HFFc6 (cell line): ENCODE data around the gene FAM241A. TPM values are rescaled to one million over a fixed set of nuclear protein-coding genes. Genes with fewer than 3 reads are reported as not detected.
"Not testable (repeated sequence)": the region's sequence is repeated elsewhere in the genome, so short reads cannot be mapped to it uniquely, and the experiment has no call there.

ENCODE experiments used
- DNase-seq: peaks from one replicate; pipeline ENCODE4 v3.0.0-alpha.2; 2018
- H3K27ac Mint-ChIP-seq: 2 replicates; pipeline ENCODE4 v1.8.0; 2020; ENCODE audit warnings: mild to moderate bottlenecking, mixed read lengths
- H3K27me3 Mint-ChIP-seq: 2 replicates; pipeline ENCODE4 v1.8.0; 2021; ENCODE audit warnings: mild to moderate bottlenecking, moderate library complexity, mixed read lengths; ENCODE audit not compliant: insufficient read depth
- H3K36me3 Mint-ChIP-seq: 2 replicates; pipeline ENCODE4 v1.8.0; 2021; ENCODE audit warnings: low read depth, mixed read lengths
- H3K4me1 Mint-ChIP-seq: 2 replicates; pipeline ENCODE4 v1.8.0; 2020; ENCODE audit warnings: low read depth, mixed read lengths
- H3K4me3 Mint-ChIP-seq: 2 replicates; pipeline ENCODE4 v1.8.0; 2020; ENCODE audit warnings: mild to moderate bottlenecking, moderate library complexity, mixed read lengths
- H3K9me3 Mint-ChIP-seq: 2 replicates; pipeline ENCODE4 v1.8.0; 2020; ENCODE audit warnings: mild to moderate bottlenecking, mixed read lengths
- total RNA-seq, 6 experiments: library from RNA; stranded (reverse); fragmentation: NEBNext Ultra II Directional; extraction: Animal tissue kit (Norgen Biotek cat#: 25700); gene quantifications; 2 replicates in 1 of 6; 3 replicates in 5 of 6; pipeline ENCODE4 v1.2.3, GENCODE V29; 2021
- TF ChIP-seq, protein P1 (sequence below): fragments of 200-600 bp; sonication (generic); IDR thresholded peaks from 2 replicates; pipeline ENCODE4 v1.5.0; 2021; ENCODE audit warnings: antibody characterized with exemption, mild to moderate bottlenecking

FAM241A gene
- total RNA-seq, 6 experiments from 2014 or later, result 0.50 to 0.78 (median 0.57) TPM

GRCh38 chr4:112175840-112176239, 30.6 kb downstream of the FAM241A start:
- Mint-ChIP-seq H3K36me3 (no peaks in the 10 kb centered on the region), H3K9me3 (no peaks in the 10 kb centered on the region), H3K27me3 (no peaks in the 10 kb centered on the region), H3K27ac (no peak overlapping the region), H3K4me1 (peaks cover 28% of the 10 kb centered on the region), H3K4me3 (no peak overlapping the region)
- TF ChIP-seq, protein P1, sequence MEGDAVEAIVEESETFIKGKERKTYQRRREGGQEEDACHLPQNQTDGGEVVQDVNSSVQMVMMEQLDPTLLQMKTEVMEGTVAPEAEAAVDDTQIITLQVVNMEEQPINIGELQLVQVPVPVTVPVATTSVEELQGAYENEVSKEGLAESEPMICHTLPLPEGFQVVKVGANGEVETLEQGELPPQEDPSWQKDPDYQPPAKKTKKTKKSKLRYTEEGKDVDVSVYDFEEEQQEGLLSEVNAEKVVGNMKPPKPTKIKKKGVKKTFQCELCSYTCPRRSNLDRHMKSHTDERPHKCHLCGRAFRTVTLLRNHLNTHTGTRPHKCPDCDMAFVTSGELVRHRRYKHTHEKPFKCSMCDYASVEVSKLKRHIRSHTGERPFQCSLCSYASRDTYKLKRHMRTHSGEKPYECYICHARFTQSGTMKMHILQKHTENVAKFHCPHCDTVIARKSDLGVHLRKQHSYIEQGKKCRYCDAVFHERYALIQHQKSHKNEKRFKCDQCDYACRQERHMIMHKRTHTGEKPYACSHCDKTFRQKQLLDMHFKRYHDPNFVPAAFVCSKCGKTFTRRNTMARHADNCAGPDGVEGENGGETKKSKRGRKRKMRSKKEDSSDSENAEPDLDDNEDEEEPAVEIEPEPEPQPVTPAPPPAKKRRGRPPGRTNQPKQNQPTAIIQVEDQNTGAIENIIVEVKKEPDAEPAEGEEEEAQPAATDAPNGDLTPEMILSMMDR, result no peak
- DNase-seq, result no peak

GRCh38 chr4:112176596-112176995, 31.3 kb downstream of the FAM241A start:
- H3K4me3 Mint-ChIP-seq, result no peak overlapping the region
- TF ChIP-seq, protein P1, result no peak
- no peak overlapping the region for H3K27ac Mint-ChIP-seq
- no peaks in the 10 kb centered on the region for H3K9me3 Mint-ChIP-seq
- DNase-seq, result no peak
- H3K27me3 Mint-ChIP-seq, result no peaks in the 10 kb centered on the region
- no peaks in the 10 kb centered on the region for H3K36me3 Mint-ChIP-seq
- H3K4me1 Mint-ChIP-seq, result peaks cover 21% of the 10 kb centered on the region

GRCh38 chr4:112178741-112179140, 33.5 kb downstream of the FAM241A start:
- H3K4me3 Mint-ChIP-seq, H3K27ac Mint-ChIP-seq, H3K9me3 Mint-ChIP-seq, H3K36me3 Mint-ChIP-seq, H3K27me3 Mint-ChIP-seq: not testable (repeated sequence)
- peak; percentile 15 for DNase-seq
- peaks cover 17% of the 10 kb centered on the region for H3K4me1 Mint-ChIP-seq

- H3K4me1 Mint-ChIP-seq, result peaks cover 7% of the 10 kb centered on the region; the same call in 1 of the 2 replicates
- no peaks in the 10 kb centered on the region for H3K9me3 Mint-ChIP-seq
- no peak overlapping the region for H3K4me3 Mint-ChIP-seq
- H3K36me3 Mint-ChIP-seq, result no peaks in the 10 kb centered on the region
- DNase-seq, result no peak
- TF ChIP-seq, protein P1, result no peak
- no peaks in the 10 kb centered on the region for H3K27me3 Mint-ChIP-seq
- H3K27ac Mint-ChIP-seq, result no peak overlapping the region
These were observed 36.2 kb downstream of the FAM241A start for GRCh38 chr4:112181358-112182000.

DNA sequence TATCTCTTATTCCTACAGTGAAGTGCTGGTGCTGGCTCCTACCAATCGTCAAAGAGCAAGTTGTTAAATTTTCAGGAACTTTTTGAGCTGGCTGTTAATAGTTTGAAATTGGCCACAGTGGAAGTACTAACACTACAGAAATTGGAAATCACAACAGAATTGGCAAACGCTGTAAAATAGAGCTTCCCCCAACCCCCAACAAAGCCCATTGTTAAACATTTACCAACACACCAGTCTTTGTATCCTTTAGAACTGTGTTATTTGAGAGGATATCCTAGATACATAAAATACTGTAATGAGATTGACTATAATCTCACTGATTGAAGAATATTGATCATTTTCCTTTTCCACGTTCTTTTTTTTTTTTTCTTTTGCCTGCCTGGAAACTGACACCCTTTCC, 37.4 kb downstream of the FAM241A start:
- H3K27ac Mint-ChIP-seq, result no peak overlapping the region

GRCh38 chr4:112183252-112183651, 38.0 kb downstream of the FAM241A start:
- Mint-ChIP-seq H3K9me3 (no peaks in the 10 kb centered on the region), H3K4me3 (no peak overlapping the region)
- no peak for DNase-seq

More for the DNA sequence above, 37.4 kb downstream of the FAM241A start:
- Mint-ChIP-seq H3K4me1 (peaks cover 7% of the 10 kb centered on the region; the same call in 1 of the 2 replicates), H3K9me3 (no peaks in the 10 kb centered on the region), H3K4me3 (no peak overlapping the region), H3K27me3 (no peaks in the 10 kb centered on the region), H3K36me3 (no peaks in the 10 kb centered on the region)
- TF ChIP-seq, protein P1, result no peak
- DNase-seq, result no peak

More at GRCh38 chr4:112183252-112183651, 38.0 kb downstream of the FAM241A start:
- Mint-ChIP-seq H3K27me3 (no peaks in the 10 kb centered on the region), H3K36me3 (no peaks in the 10 kb centered on the region), H3K4me1 (peaks cover 7% of the 10 kb centered on the region; the same call in 1 of the 2 replicates), H3K27ac (no peak overlapping the region)
- TF ChIP-seq, protein P1, result no peak
